ENCODE measurements around the gene PRKG1.
"Not testable (repeated sequence)": the region's sequence is repeated elsewhere in the genome, so short reads cannot be mapped to it uniquely, and the experiment has no call there.

PRKG1 gene

GRCh38 chr10:51117053-51117660, 42.9 kb downstream of the PRKG1 start:
- DNase-seq (ENCODE audit: low spot score), result no peak

GRCh38 chr10:51117794-51118193, 43.5 kb downstream of the PRKG1 start:
- no peak for DNase-seq (ENCODE audit: low spot score)

- DNase-seq (ENCODE audit: low spot score), result no peak
These were observed 45.2 kb downstream of the PRKG1 start for GRCh38 chr10:51119441-51119840.

- DNase-seq (ENCODE audit: low spot score), result no peak
These were observed 47.6 kb downstream of the PRKG1 start for GRCh38 chr10:51121861-51122260.

- DNase-seq (ENCODE audit: low spot score), result no peak
These were observed 50.6 kb downstream of the PRKG1 start for GRCh38 chr10:51124852-51125251.

GRCh38 chr10:51125518-51125917, 51.2 kb downstream of the PRKG1 start:
- DNase-seq (ENCODE audit: low spot score), result no peak

- no peak for DNase-seq (ENCODE audit: low spot score)
These were observed 55.8 kb downstream of the PRKG1 start for GRCh38 chr10:51129946-51130544.

GRCh38 chr10:51137756-51138529, 63.7 kb downstream of the PRKG1 start:
- no peak for DNase-seq (ENCODE audit: low spot score)

- DNase-seq (ENCODE audit: low spot score), result no peak
These were observed 64.9 kb downstream of the PRKG1 start for GRCh38 chr10:51139176-51139575.

GRCh38 chr10:51141010-51141409, 66.7 kb downstream of the PRKG1 start:
- no peak for DNase-seq (ENCODE audit: low spot score)

GRCh38 chr10:51144161-51144781, 70.0 kb downstream of the PRKG1 start:
- no peak for DNase-seq (ENCODE audit: low spot score)

- no peak for DNase-seq (ENCODE audit: low spot score)
These were observed 71.1 kb downstream of the PRKG1 start for GRCh38 chr10:51145375-51145774.

- DNase-seq (ENCODE audit: low spot score), result no peak
These were observed 73.5 kb downstream of the PRKG1 start for GRCh38 chr10:51147644-51148399.

GRCh38 chr10:51156926-51157325, 82.6 kb downstream of the PRKG1 start:
- DNase-seq (ENCODE audit: low spot score), result no peak

- no peak for DNase-seq (ENCODE audit: low spot score)
These were observed 84.5 kb downstream of the PRKG1 start for GRCh38 chr10:51158832-51159231.

- DNase-seq (ENCODE audit: low spot score), result no peak
These were observed 85.6 kb downstream of the PRKG1 start for GRCh38 chr10:51159841-51160240.

- no peak for DNase-seq (ENCODE audit: low spot score)
These were observed 87.7 kb downstream of the PRKG1 start for GRCh38 chr10:51162002-51162401.

GRCh38 chr10:51163380-51164049, 89.2 kb downstream of the PRKG1 start:
- DNase-seq (ENCODE audit: low spot score), result not testable (repeated sequence)

- DNase-seq (ENCODE audit: low spot score), result no peak
These were observed 94.0 kb downstream of the PRKG1 start for GRCh38 chr10:51168086-51168815.

- DNase-seq (ENCODE audit: low spot score), result no peak
These were observed 94.8 kb downstream of the PRKG1 start for GRCh38 chr10:51169111-51169510.

Measured in putamen (tissue), 1 donor.